ENCODE results near the gene FAAP100.

The FAAP100 gene

DNA sequence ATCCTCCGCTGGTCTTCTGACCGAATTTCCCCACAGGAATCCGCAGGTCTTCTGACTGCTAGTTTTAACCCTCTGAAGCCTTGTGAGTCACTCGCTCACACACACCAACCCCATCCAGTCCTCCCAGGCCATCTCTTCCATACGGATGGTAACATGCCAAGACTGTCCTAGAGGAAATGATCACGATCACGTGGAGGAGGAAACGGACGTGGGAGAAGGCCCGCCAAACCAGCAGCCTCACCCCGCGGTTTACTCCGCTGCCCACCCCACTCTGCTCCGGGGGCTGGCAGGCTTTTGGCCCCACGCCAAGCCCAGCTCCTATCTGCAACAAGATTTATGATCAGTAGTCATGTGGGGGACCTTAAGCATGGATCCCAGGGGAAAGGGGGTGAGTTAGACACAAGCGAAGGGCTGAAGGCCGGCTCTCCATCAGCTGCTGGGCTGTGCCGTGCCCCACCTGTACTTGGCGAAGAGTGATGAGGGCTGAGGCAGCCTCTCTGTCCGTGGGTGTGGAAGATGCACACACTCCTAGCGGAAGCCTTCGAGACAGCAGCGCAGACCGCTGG, 1.5 kb upstream of the FAAP100 start:
- no peak for DNase-seq (ENCODE audit: low read depth)

DNA sequence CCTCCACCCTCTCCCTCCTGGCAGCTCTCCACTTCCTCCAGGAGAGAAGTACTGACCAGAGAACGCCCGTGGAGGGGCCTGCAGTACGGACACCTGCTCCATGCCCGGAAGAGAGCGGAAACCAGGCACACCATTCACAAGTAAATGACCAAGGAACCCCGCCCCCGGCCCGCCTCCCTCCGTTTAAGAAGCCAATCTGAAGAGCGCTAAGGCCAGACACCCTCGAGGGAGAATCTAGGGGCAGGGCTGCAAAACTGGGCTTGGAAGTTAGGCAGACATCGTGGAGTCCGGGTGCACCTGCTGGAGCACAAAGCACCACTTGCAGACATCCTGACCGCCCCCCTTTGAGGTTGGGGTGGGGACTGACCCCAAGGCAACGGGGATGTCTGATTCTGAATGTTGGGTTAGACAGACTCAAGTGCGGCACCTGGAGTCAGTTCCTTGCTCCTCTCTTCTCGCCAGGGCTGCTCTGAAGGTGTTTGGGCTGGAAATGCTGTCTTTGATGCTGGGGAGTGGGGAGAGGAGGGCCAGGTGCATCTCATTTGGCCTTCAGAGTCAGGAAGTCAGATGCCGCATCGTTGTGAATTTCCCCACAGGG, 964 bp upstream of the FAAP100 start:
- peak; percentile 67 for DNase-seq (ENCODE audit: low read depth)

DNA sequence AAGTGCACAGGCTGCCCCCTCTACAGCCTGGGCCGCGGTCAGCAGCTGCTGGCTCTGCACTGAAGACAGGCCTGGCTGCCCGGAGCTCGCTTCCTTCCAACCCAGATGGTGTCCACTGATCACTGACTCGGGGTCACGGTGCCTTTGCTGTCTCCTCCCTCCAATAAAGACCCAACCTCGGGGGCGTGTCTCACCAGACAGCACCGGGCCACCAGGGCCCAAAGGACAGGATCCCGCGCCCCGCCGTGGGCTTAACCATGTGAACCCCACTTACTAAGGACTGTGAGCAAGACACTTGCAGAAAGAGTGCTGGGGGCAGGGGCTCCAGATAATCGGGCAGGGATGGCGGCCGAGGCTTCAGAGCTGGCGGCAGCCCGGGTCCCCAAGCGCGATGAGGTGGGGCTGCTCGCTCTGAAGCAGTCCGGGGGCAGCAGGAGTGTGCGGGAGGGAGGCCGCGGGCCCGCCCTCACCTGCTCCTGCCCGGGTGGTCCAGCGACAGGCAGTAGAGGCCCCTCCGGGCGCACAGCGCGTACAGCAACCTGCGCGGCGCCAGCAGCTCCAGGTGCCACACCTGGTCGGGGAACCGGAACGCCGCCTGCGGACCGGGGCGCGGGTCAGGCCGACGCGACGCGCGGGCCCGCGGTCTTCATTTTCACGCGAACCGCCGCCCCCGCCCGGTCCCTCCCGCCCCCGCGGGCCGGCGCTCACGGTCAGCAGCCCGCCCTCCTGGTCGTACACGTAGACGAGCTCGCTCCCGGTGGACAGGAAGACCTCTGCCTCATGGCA, 502 bp downstream of the FAAP100 start:
- no peak for DNase-seq (ENCODE audit: low read depth)

GRCh38 chr17:81550830-81551457, 1.2 kb downstream of the FAAP100 start:
- DNase-seq (ENCODE audit: low read depth), result no peak

DNA sequence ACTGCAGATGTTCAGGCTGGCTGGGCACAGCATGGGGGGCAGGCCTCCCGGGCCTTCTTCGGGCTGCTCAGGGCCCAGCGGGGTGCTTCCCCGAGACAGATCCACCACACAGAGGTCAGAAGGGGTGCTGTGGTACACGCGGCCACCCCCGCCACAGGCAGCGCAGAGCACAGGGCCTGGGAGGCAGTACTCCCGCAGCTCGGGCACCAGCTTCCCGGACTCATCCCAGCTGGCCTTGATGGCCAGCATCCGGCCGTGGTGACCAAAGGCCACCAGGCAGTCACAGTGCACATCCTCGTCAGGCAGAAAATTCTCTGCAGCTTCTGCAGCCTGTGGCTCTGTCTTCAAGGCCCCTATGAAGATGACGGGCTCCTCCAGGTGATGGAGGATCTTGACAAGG, 1.9 kb downstream of the FAAP100 start:
- no peak for DNase-seq (ENCODE audit: low read depth)

DNA sequence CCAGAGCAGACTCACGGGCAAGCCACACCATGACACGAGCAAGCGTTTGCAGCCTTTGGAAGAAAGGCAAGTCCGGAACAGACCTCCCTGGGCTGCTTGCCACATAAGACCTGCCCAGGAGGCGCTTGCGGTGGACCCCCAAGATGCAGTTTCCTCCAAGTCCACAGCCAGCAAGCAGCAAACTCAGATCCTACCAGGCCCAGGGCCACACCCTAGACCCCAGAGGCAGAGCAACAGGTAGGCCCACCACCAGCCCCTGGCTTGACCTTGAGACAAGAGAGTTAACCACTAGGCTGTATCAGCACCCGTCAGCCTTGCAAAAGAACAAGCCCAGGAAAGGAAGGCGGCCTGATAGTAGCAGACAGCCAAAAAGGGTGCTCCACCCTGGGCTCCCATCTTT, 2.3 kb downstream of the FAAP100 start:
- no peak for DNase-seq (ENCODE audit: low read depth)

GRCh38 chr17:81549031-81549557, 3.1 kb downstream of the FAAP100 start:
- no peak for DNase-seq (ENCODE audit: low read depth)

DNA sequence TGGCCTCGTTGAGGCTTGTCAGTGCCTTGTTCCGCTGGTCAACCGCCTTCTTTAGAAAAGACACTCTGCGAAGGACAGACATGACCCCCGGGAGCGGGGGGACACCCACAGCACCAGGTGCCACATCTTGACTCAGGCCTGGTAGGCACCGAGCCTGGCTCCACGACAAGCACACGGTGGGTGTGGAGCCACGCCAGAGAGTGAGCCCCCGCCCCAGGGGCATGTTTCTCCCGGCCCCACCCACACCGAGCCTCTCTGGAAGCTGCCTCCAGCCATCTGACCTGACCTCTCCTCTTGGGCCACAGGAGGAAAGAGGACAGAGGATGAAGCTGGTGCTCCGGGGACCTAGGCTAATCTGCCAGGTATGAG, 4.6 kb downstream of the FAAP100 start:
- DNase-seq (ENCODE audit: low read depth), result no peak

GRCh38 chr17:81546906-81547613, 5.1 kb downstream of the FAAP100 start:
- no peak for DNase-seq (ENCODE audit: low read depth)

DNA sequence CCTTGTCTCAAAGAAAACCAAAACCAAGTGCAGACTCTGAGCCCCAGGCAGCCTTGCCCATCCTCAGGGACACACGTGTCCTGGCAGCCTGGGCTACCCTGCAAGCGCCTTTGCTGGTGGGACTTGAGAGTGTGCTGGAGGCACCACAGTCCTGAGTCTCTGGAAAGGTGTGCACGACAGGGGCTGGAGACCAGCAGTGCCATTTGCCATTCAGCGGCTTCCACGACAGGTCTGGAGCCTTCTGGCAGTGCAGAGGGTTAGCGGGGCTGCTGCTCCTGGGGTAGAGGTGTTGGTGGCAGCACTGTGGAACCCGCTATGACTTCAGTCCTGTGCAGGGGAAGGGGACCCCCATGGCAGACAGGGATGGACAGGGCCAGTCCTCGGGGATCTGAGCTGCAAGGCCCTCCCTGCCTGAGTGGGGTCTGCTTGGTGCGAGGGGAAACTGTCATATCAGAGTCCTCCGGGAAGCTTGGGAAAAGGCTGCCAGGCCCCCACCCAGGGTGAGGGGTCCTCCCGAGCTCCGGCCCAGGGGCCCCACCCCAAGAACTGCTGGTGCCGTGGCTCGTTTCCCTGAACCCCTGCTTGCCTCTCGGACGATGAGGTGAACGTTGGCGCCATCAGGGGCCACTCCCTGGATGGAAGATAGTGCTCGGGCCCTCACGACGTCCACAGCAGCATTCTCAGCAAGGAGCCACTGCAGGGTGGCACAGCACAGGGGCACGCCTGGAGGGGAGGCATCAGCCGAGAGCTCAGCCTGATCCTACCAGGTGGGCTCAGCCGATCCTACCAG, 6.8 kb downstream of the FAAP100 start:
- no peak for DNase-seq (ENCODE audit: low read depth)

DNA sequence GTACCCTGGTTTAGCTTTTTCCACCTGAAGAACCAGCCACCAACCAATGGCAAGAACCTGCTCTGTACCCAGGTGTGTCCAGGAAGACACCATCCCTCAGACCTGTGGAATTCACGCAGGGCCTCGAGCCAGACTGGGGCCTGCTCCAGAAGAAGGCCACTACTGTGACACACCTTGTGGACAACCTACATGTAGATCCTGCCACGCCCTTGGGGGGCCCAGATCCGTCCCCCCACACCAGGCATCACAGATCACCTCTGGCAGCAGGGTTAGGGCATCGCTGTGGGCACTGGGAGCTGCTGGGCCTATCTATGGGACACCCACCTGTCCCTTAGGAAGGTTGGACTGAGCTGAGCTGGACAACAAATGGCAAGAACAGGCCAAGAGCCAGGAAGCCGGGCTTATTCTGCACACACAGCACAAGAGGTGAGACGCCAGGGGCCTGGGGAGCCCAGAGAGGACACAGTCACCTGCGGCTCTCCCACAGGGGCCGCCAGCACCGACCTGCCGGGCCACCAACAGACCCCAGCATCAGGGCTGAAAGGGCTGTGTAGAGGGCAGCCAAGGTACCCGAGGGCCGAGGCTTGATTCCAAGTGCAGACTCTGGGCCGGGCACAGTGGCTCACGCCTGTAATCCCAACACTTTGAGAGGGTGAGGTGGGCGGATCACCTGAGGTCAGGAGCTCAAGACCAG, 7.7 kb downstream of the FAAP100 start:
- no peak for DNase-seq (ENCODE audit: low read depth)

- no peak for DNase-seq (ENCODE audit: low read depth)
These were observed 8.4 kb downstream of the FAAP100 start for GRCh38 chr17:81543756-81544155.

DNA sequence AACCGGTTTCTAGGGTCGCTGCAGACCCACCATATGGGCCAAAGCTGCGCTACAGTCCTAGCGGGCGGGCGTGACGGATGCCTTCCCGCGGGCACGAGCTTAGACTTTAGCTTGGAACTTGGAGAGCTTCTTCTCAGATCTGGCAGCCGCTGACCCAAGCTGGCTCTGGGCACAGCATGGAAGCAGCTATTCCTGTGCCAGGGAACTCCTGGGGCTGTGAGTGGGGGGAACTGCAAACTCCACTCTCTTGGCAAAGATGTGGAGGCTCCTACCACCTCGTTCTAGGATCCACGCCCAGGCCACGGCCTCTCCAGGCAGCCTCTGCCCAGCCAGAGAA, 8.8 kb downstream of the FAAP100 start:
- no peak for DNase-seq (ENCODE audit: low read depth)

DNA sequence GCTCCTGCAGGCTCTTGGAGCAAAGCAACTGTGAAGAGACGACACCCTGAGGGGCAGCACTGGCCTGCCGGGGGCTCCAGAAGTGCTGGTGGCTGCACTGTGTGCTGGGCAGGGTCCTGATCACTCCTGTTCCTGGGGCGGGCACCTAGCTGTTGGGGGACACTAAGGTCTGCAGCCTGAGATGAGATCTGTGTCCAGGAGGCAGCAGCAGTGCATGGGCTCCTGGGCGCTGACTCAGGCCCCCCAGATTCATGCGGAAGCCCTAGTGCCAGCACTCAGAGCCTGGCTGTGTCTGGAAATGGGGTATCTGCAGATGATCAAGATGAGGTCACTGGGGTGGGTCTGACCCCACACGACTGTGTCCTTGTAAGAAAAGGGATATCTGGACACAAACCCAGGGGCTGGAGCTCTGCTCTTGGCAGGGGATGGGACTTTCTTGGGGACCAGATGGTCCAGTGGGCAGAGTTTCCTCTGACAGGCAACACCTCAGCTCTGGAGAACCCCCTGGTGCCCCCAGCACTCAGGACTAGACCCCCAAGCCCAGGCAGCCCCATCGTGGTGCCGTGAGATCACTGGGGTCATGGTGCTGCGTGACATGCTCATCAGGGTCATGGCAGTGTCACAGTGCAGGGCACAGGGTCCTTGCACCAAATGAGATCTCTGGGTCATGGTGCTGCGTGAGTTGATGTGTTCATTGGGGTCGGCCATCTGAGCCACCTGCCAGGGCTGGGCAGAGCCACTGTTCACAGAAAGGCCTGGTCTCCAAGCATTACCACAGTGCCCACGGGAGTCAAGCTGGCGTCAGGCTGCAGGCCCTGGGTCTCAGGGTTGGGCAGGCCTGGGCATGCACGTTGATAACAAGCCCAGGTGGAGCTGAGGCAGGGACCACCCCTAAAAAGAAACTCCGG, 9.5 kb downstream of the FAAP100 start:
- DNase-seq (ENCODE audit: low read depth), result no peak

DNA sequence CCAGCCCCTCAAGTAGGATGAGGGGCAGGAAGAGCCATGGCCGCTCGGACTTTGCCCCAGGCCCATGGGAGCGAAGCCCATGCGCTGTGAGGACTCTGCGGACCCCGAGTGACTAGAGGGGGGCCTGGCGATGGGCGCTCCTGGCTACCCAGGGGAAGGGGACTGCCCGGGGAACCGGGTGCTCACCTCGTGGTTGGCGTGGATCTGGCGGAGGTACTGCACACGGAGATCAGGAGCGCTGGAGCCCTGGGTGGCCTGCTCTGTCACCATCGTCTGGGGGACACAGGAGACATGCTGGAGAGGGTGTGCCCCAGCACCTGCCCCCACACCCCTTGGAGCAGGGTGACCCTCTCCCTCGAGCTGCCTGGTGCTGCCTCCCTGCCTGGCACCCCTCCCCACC, 11.0 kb downstream of the FAAP100 start:
- no peak for DNase-seq (ENCODE audit: low read depth)

GRCh38 chr17:81540676-81541027, 11.5 kb downstream of the FAAP100 start:
- DNase-seq (ENCODE audit: low read depth), result no peak

DNA sequence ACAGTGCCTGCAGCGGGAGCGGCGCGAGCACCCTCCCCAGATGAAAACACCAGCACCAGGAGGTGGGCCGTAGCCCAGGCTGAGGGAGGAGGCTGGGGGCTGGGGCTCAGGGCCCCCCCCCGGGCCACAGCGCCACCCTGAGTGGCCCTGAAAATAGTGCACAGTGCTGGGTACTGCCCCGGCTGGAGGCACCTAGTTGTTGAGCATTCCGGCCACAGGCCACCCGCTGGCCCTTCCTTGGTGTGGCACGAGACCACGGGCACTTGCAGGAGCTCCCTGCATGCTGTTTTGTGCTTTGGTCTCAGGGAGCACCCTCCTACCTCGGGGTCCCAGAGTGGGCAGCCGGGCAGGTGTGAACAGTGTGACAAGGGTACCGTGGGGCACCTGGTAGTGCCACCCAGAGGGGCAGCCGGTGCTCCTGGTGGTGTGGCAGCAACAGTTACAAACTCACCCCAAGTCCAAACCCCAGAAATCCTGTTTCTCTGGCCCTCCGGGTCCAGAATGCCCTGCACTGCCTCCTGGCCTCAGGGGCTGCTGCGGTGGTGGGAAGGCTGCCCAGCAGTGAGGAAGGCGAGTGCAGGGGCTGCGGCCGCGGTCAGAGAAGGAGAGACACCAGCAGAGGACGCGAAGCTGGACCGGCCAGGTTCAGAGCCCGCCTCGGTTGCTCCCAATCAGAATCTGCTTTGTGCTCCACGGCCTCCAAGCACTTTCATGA, 12.0 kb downstream of the FAAP100 start:
- no peak for DNase-seq (ENCODE audit: low read depth)

DNA sequence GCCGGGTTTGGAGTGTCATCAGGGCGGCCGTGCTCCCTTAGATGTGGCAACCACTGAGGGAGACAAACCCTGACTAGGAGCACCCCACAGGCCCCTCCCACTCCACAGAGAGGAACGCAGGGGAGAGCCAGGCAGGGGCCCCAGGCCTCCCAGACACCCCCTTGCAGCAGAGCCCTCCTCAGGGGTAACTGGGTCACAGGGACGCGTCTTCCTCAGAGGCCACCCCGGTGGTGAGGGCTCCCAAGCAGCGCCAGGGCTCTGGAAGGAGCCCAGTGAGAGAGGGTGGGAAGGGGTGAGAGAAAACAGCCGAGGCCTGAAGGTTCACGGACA, 12.6 kb downstream of the FAAP100 start:
- DNase-seq (ENCODE audit: low read depth), result no peak

Data from activated T-cell treated with anti-CD3 and anti-CD28 coated beads for 24 hours (primary cell).